ENCODE measurements around the gene MARS2.
"Not testable (repeated sequence)": the region's sequence is repeated elsewhere in the genome, so short reads cannot be mapped to it uniquely, and the experiment has no call there.

The MARS2 gene

GRCh38 chr2:197705121-197705911, at the start of gene MARS2:
TSS of gene MARS2 (plus strand) at chr2:197705369. CDS start at chr2:197705406, 37 bp downstream.
- peak; percentile 88 for DNase-seq (ENCODE audit: low read depth)

GRCh38 chr2:197657562-197657961, 47.6 kb upstream of the MARS2 start:
- DNase-seq (ENCODE audit: low read depth) = no peak

GRCh38 chr2:197661626-197662025, 43.5 kb upstream of the MARS2 start:
- no peak for DNase-seq (ENCODE audit: low read depth)

GRCh38 chr2:197666277-197666676, 38.9 kb upstream of the MARS2 start:
- no peak for DNase-seq (ENCODE audit: low read depth)

GRCh38 chr2:197668296-197668695, 36.9 kb upstream of the MARS2 start:
- no peak for DNase-seq (ENCODE audit: low read depth)

- DNase-seq (ENCODE audit: low read depth) = no peak
These were observed 36.1 kb upstream of the MARS2 start for GRCh38 chr2:197669077-197669476.

- peak; percentile 6 for DNase-seq (ENCODE audit: low read depth)
These were observed 32.7 kb upstream of the MARS2 start for GRCh38 chr2:197672371-197672893.

- no peak for DNase-seq (ENCODE audit: low read depth)
These were observed 32.1 kb upstream of the MARS2 start for GRCh38 chr2:197673106-197673505.

- no peak for DNase-seq (ENCODE audit: low read depth)
These were observed 31.6 kb upstream of the MARS2 start for GRCh38 chr2:197673606-197674005.

- DNase-seq (ENCODE audit: low read depth) = no peak
These were observed 31.1 kb upstream of the MARS2 start for GRCh38 chr2:197674060-197674459.

GRCh38 chr2:197674591-197674990, 30.6 kb upstream of the MARS2 start:
- DNase-seq (ENCODE audit: low read depth) = peak; percentile 8

GRCh38 chr2:197675246-197675645, 29.9 kb upstream of the MARS2 start, which contains the start of gene RFTN2:
TSS of gene RFTN2 (minus strand) at chr2:197675587. CDS start at chr2:197675458, 129 bp downstream.
- DNase-seq (ENCODE audit: low read depth) = peak; percentile 36

- peak; percentile 81 for DNase-seq (ENCODE audit: low read depth)
These were observed 29.4 kb upstream of the MARS2 start for GRCh38 chr2:197675711-197676188.

- DNase-seq (ENCODE audit: low read depth) = peak; percentile 10
These were observed 28.1 kb upstream of the MARS2 start for GRCh38 chr2:197677056-197677455.

GRCh38 chr2:197677483-197677882, 27.7 kb upstream of the MARS2 start:
- DNase-seq (ENCODE audit: low read depth) = peak; percentile 63

- not testable (repeated sequence) for DNase-seq (ENCODE audit: low read depth)
These were observed 10.0 kb upstream of the MARS2 start for GRCh38 chr2:197695206-197695605.

- DNase-seq (ENCODE audit: low read depth) = not testable (repeated sequence)
These were observed 9.2 kb upstream of the MARS2 start for GRCh38 chr2:197695971-197696370.

- DNase-seq (ENCODE audit: low read depth) = not testable (repeated sequence)
These were observed 8.6 kb upstream of the MARS2 start for GRCh38 chr2:197696571-197696970.

- DNase-seq (ENCODE audit: low read depth) = not testable (repeated sequence)
These were observed 5.4 kb upstream of the MARS2 start for GRCh38 chr2:197699724-197700123.

- no peak for DNase-seq (ENCODE audit: low read depth)
These were observed 4.2 kb upstream of the MARS2 start for GRCh38 chr2:197700960-197701359.

GRCh38 chr2:197704434-197705120, 592 bp upstream of the MARS2 start:
- no peak for DNase-seq (ENCODE audit: low read depth)

- peak; percentile 25 for DNase-seq (ENCODE audit: low read depth)
These were observed 1.0 kb downstream of the MARS2 start for GRCh38 chr2:197705912-197706838.

Data from iris pigment epithelial cell (primary cell).